ENCODE measurements around the gene DYNC1LI2.
"Not testable (repeated sequence)": the region's sequence is repeated elsewhere in the genome, so short reads cannot be mapped to it uniquely, and the experiment has no call there.

Gene DYNC1LI2

DNA sequence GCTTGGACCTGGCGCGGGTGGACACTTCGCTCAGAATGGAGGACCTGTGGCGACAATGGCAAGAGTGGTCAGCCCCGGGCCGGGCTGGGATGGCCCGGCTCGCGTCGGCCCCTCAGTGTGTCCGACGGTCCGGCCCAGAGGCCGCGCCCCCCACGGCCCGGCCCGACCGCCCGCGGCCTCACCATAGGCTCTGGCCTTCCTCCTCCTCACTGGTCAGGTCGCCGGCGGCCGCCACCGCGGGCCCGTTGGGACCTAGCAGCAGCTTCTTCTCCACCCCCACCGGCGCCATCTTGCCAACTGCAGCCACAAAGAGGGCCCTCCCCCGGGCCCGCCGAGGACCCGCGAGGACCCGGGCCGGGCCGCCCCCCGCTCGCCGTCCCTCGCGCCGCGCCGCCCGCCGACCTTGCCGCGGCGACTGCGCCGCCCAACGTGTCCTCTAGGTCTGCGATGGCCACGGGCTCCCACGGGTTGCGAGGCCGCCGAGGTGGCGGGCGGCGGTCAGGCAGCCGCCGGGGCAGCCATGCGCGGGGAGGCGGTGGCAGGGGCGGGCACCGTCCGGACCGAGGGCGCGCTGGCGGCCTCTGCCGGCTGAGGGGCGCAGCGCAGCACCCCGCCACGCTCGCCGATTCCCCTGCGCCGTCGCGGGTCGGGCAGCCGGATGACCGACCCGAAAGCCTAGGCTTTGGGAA, at the start of gene DYNC1LI2:
Gene DYNC1LI2, minus strand, starts transcription at position 307 of the 689 bp plus-strand sequence. Its CDS starts 18 bp downstream, at position 289.
- Histone ChIP-seq H3K27ac (peak within 1 kb of the TSS; percentile 89 to 99 (median 97)), H3K4me3 (peak within 1 kb of the TSS; percentile 80 to 99 (median 97))

DNA sequence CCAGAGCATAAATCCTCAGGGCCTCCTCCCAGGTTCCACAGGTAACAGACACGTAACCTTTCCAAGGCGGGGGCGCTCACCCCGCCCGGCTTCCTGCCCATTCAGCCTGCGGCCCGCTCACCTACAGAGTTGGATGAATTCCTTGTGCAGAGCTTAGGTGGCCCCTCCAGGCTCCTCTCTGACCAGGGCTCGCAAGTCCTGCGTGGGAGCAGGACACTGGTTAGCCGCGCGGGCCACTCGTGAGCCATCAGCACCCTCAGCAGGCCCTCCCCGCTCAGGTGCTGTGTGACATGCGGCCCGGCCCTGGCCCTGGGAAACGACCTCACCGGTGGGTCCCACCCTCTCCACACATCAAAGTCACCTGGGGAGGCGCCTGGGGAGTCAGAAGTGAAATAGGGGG, 49.4 kb upstream of the DYNC1LI2 start:
- Histone ChIP-seq H3K4me3 (no peak overlapping the region), H3K27ac (no peak overlapping the region)

DNA sequence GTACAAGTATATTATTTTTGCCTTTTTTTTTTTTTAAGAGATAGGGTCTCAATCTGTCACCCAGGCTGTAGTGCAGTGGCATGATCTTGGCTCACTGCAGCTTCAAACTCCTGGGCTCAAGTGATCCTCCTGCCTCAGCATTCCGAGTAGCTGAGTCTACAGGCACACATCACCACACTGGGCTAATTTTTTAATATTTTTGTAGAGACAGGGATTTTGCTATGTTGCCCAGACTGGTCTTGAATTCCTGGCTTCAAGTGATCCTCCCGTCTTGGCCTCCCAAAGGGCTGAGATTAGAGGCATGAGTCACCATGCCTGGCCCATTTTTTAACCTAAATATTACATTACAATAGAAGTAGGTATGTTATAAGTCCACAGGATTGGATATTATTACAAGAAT, 46.8 kb upstream of the DYNC1LI2 start:
- H3K4me3 ChIP-seq = no peak overlapping the region
- H3K27ac ChIP-seq = no peak overlapping the region

DNA sequence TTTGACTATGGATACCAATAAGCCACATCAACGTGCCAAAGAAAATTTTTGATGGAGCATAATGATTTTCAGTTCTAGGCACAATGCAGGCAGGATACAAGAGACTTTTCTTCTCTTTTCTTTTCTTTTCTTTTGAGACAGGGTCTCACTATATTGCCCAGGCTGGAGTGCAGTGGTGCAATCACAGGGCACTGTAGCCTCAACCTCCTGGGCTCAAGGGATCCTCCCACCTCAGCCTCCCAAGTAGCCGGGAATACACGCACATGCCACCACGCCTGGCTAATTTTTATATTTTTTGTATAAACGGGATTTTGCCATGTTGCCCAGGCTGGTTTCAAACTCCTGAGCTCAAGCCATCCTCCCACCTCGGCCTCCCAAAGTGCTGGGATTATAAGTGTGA, 42.6 kb upstream of the DYNC1LI2 start:
- not testable (repeated sequence) for H3K4me3 ChIP-seq, H3K27ac ChIP-seq

DNA sequence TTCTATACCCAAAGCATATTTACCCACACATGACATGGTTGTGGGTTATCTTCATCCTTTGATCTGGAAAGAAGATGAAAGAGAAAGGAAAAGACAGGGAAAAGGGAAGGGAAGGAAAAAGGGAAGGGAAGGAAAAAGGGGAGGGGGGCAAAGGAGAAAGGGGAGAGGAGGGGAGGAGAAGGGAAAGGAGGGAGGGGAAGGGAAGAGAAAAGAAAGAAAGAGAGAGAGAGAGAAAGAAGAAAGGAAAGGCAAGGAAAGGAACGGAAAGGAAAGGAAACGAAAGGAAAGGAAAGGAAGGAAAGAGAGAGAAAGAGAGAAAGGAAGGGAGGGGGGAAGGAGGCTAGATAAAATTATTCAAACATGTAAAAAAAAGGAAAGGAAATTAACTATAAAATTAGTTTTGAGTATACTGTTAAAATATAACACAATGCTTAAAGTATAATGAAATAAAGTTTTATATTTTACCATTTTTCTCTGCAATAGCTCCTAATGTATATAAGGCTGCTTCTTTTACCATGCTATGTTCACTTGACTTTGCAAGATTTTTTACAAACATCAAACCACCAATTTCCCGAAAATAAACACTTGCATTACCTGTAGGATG, 38.8 kb upstream of the DYNC1LI2 start:
- no peak overlapping the region for H3K27ac ChIP-seq
- H3K4me3 ChIP-seq = no peak overlapping the region

DNA sequence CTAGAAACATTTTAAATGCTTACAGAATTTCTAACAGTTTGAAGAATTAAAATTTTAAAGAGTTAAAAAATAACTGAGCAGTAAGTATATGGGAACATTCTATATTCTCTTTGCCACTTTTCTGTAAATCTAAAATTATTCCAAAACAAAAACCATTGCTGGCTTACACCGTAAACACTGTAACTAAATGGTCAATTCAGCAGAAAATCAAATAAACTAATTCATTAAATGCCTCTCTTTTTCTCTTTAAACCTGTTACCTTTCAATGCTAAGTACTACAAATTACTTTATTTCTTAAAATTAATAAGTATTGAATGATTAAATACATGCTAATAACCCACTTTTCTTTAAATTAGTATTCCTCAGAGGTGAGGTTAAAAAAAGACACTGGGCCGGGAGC, 36.0 kb upstream of the DYNC1LI2 start:
- no peak overlapping the region for H3K4me3 ChIP-seq
- H3K27ac ChIP-seq = no peak overlapping the region

DNA sequence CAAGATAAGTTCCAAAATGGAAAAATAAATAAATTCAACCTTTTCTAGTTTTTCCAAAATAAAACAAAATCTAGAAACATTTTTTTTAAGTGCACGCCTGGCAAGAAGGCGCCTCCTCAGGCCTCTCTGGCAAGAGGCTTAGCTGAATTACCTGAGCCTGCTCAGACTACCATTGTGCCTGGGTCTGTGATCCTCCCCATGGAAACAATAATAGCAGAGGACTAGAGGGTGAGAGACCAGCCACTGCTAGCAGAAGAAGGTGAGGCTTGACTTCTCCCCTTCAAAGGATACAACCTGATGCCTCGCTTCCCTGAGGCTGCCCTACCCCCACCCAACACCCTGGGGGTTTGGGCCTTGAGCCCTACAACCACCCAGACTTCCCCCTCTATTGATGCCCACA, 35.1 kb upstream of the DYNC1LI2 start:
- H3K27ac ChIP-seq = no peak overlapping the region
- no peak overlapping the region for H3K4me3 ChIP-seq

DNA sequence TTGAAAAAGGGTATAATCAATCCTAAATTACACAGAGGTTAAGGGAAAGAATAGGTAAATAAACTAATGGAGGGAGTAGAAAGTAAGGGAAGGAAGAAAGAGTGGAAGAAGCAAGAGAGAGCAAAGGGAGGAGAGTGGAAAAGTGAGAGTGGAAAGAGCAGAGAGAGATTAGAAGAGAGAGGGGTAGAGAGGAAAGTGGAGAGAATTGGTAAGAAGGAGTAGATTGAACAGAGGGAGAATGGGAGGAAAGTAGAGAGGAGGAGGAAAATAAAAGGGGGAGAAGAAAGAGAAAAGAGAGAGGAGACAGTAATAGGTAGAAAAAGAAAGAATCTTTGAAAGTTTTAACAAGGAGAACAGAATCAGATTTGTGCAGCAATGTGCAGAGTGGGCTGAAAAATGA, 25.0 kb upstream of the DYNC1LI2 start:
- no peak overlapping the region for H3K27ac ChIP-seq
- no peak overlapping the region for H3K4me3 ChIP-seq

DNA sequence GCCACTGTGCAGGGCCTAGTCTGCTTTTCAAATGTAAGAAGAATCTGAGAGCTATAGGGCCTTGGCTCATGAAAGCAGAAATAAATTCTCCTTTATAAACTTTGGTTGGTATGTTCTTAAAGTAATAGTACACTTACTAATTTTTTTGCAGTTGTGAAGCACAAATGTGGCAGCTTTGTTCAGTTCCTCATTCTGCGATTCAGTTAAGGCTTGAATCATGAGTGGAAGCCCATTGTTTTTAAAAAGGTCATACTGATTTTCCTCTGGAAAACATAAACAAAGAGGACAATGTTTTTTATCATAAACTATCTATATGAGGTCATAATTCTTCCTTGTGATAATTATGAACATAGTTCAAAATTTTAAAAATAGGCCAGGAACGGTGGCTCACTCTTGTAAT, 23.6 kb upstream of the DYNC1LI2 start:
- H3K4me3 ChIP-seq = no peak overlapping the region
- no peak overlapping the region for H3K27ac ChIP-seq

DNA sequence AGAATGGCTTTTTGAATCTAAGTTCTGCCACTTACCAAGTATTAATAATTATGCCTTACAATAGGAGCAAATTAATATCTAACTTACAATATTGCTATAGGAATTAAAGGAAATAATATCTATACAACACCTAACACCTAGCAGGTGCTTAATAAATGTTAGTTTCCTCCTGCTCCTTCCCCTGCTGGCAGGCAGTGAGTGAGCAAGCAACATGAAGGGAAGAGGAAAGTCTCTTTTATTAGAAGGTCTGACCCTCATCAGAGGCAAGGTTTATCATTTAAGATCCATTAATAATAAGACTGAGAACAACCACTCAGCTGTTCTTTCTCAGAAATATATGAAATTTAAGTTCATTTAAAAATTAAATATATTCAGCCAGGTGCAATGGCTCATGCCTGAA, 6.7 kb upstream of the DYNC1LI2 start:
- Histone ChIP-seq H3K27ac (no peak overlapping the region), H3K4me3 (no peak overlapping the region)

DNA sequence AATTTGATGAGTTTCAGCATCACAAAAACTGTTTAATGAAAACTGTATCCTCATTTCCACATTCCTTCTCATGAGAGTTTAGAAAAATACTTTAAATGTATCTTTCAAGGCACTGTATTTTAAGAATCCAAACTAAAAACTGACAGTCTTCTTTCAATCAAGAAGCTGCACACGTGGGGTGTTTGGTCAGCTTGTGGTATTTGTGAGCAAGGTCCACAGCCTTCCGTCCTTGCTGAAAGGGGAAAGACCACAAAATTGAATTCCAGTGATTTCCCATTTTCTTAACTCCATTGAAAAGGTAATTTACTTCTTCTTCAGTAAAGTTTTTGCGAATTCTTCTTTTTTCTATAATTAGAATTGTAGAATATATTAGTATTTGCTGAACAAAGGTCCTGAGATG, 3.4 kb upstream of the DYNC1LI2 start:
- no peak overlapping the region for H3K27ac ChIP-seq
- no peak overlapping the region for H3K4me3 ChIP-seq

DNA sequence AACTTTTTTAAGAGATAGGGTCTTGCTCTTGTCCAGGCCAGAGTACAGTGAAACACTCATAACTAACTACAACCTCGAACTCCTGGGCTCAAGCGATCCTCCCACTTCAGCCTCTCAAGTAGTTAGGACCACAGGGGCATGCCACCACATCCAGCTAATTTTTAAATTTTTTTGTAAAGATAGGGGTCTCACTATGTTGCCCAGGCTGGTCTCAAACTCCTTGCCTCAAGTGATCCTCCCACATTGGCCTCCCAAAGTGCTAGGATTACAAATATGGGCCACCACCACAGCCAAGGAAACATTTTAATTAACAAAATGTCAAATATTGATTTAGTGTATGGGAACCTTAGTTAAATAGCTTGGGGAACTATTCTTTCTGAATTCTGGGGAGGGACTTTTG, 2.8 kb upstream of the DYNC1LI2 start:
- Histone ChIP-seq H3K4me3 (no peak overlapping the region), H3K27ac (no peak overlapping the region)

DNA sequence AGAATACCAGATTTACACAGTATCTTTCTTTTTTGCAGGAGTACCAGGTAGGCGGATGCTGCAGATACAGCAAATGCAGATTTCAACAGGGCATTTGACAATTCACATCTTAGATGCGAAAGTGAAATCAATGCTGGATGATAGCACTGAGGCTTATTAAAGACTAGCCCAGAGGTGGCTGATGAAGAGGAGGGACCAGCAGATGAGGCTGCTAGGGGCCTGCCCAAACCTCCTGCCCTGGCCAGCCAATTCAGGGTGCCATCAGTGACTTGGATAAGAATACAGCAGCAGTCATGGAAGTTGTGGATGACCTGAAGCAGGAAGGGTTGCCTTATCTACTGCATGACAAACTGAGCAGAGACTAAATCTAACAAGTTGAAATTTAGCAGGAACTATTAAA, 1.5 kb upstream of the DYNC1LI2 start:
- Histone ChIP-seq H3K4me3 (no peak overlapping the region), H3K27ac (no peak overlapping the region)

DNA sequence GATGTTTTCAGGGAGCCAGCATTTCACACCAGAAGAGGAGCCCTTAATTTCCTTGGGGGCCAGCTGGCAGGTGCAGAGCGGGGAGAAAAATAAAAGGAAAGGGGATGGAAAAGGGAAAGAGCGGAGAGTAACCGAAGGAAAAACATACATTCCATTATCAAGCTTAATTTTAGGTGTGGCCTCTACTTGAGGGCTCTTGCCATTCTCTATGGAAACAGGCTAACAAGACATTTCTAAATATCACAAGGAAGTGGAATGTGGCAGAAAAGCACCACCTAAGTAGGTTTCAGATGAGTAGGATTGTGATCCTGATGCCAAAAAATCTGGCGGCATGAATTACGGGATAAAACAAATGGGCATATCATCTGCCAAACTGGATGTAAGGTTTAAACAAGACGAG, 970 bp upstream of the DYNC1LI2 start:
- Histone ChIP-seq H3K27ac (peak overlapping the region in 5 of 21 experiments; percentile 96 to 99 (median 98)), H3K4me3 (peak overlapping the region in 2 of 7 experiments; percentile 3 to 99)

DNA sequence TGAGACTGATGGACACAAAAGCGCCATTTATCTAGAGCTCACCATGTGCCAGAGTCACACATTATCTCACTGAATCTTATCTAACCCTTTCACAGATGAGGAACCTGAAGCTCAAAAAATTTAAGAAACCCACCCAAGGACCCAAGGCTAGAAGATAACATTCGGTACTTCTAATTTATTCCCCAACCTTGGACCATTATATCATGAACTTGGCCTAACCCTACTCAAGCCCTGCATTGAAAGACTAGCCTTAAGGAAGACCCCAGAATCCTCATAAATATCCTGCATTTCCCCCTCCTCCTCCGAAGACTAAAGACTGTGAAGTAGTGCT, 548 bp upstream of the DYNC1LI2 start:
- peak overlapping the region in 16 of 21 experiments; percentile 89 to 99 (median 97) for H3K27ac ChIP-seq
- H3K4me3 ChIP-seq = peak overlapping the region in 6 of 7 experiments; percentile 3 to 99 (median 97)

DNA sequence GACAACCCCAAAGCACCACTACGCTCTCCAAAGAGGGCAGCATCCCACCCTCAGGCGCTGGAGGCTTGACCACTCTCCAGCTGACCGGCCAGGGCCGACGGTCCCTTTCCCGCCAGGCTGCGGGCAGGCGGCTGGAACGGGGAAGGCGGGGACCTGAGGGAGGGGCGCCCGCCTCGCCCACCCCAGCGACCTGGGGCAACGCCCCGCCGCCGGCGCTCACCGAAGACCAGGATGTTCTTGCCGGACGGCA, 431 bp downstream of the DYNC1LI2 start:
- H3K27ac ChIP-seq = peak overlapping the region; percentile 89 to 99 (median 97)
- peak overlapping the region; percentile 80 to 99 (median 97) for H3K4me3 ChIP-seq

DNA sequence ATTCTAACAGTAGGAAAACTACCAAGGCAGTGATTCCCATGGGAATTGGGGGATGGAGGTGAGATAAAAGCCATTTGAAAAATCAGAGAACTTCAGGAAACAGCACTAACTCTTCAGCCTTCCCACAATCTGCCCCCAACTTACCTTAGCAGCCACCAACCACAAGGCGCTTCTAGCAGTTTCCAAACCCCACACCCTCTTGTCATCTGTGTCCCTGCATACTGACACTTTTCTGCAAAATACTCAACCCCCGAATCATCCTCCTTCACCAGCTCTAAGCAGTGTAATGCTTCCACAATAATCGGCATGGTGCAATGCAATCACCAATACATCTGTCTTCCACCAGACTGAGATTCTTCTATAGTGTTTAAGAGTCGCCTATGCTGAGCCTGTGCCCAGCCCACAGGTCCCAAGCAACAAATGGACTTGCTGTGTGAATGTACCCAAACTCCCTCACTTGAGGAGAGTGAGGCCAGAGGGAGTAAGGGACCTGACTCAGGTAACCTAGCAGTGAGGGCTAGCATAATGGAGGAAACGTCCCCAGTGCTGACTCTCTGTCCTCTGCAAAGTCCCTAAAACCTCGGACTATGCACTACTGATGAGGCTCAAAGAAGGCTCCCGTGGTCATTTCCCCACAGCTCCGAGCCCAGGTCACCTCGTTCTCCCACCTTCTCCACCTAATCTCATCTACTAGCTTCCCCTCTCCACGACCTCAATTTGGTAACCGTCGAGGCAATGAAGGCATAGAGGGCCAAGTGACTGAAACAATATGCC, 943 bp downstream of the DYNC1LI2 start:
- peak overlapping the region in 20 of 21 experiments; percentile 89 to 99 (median 97) for H3K27ac ChIP-seq
- H3K4me3 ChIP-seq = peak overlapping the region; percentile 80 to 99 (median 97)

DNA sequence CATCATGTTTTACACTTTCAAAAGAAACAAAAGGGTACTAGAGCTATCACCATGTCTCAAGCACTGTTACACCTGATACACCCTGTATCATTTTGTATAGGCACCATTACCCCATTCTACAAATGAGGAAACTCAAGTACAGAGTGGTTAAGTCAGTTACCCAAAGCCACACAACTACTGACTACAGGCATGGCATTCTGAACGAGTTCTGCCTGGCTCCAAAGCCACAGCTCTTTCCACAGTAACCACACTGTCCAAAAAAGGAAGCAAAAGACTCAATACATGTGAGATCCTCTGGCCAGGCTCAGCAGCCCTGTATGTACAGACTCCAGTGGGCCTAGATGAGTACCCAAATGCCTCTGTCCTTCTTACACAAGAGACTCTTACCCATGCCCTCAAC, 4.7 kb downstream of the DYNC1LI2 start:
- no peak overlapping the region for H3K4me3 ChIP-seq
- H3K27ac ChIP-seq = peak overlapping the region in 3 of 21 experiments; percentile 4 to 26 (median 20)

DNA sequence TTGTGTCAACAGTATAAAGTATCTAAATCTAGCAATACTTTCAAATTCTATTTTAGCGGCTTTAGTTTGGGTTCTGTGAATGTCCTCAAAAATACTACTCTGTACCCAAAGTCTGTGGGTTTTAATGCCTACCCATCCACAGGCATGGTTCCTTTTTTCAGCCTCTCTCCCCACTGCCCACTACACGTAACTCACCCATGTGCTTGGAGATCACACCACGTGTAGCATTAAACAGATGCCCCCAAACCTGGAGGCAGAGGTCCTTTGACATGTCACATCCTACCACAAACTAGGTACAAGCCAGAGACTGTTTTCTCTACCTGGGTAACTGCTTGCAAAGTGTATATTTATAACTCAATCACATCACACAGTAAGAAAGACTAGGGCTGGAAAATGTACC, 5.4 kb downstream of the DYNC1LI2 start:
- H3K4me3 ChIP-seq = no peak overlapping the region
- H3K27ac ChIP-seq = no peak overlapping the region

DNA sequence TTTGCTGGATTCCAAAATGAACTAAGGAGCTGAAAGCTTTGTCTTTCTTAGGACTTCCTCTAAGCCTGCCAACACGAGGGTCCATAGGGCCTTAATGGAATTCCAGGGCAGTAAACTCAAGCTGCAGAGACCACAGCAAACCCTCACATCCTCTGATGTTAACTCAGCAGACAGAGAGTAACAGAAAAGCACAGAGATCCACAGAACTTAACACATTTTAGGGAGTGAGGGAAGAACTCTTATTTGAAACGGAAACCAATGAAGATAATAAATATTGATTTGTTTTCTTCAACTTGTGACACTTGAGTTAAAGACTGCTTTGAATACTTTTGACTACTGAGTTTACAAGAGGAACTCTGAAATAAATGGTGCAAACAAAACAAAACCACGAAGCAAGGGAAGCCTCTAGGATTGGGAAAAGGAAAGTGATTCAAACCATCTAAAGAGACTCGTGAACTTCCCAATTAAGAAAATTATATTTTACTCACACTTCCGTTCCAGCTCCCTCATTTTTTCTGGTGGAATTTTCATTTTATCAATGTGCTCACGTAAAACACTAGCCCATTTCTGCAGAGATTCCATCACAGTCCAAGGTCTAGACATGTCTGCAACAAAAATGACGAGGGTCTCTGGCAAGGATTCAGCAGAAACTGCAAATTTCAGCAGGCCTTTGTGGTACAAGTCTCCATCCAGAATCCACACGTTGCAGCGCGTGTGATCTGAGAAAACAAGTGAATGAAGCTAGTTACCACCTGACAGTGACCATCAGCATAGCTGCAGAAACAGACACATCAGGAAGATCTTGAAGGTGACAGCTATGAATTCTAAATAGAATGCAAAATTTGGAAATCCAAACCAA, 9.2 kb downstream of the DYNC1LI2 start:
- no peak overlapping the region for H3K4me3 ChIP-seq
- H3K27ac ChIP-seq = peak overlapping the region in 15 of 21 experiments; percentile 9 to 79 (median 48)

Measured in skin epidermis (tissue), 12 donors.